ENCODE results near the gene LCLAT1.

GRCh38 chr2:30625701-30626100 is 178.7 kb downstream of the LCLAT1 start:
- TF ChIP-seq POLR2A (IDR thresholded peaks at IDR 0.05) = no peak
- TF ChIP-seq CTCF (IDR thresholded peaks at IDR 0.05) = no peak
- no peak for TF ChIP-seq POLR2AphosphoS5 (IDR thresholded peaks at IDR 0.05)

Measured in prostate gland (tissue), 2 donors.